NOMO-1 (cell line): ENCODE data around the gene TIPIN.
"Not testable (repeated sequence)": the region's sequence is repeated elsewhere in the genome, so short reads cannot be mapped to it uniquely, and the experiment has no call there.

ENCODE experiments used
- DNase-seq, 2 experiments: peaks; one replicate each; lab custom pipeline; 2025; ENCODE audit not compliant: unreplicated experiment in 2 of 2; lab: John Stamatoyannopoulos, UW

Gene TIPIN

GRCh38 chr15:66304425-66304824 is 52.1 kb downstream of the TIPIN start:
- DNase-seq: not testable (repeated sequence)

DNA sequence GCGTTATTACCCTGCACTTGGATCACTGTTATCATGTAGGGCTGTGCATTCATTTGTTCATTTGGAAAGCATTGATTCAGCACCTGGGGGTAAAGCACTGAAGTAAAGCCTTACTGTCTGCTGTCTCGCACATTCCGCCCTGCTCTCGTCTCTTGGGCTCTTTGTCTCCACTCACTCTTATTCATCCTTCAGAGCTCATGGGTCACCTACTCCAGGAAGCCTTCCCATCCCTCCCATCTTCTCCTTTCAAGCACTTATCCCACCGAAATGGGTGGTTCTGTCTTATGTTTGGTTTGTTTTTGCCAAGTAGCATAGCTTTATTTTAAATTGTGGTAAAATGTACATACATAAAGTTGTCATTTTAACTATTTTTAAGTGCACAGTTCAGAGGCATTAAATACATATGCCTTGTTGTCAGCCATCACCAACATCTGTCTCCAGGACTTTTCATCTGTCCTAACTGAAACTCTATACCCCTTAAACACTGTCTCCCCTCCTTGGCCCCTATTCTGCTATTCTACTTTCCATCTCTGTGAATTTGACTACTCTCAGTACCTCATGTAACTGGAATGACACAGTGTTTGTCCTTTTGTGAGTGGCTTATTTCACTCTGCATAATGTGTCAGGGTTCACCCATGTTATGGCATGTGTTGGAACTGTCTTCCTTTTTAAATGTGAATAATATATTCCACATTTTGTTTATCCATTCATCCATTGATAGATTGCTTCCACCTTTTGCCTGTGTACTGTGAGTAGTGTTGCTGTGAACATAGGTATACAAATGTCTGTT is 53.8 kb downstream of the TIPIN start:
- no peak for DNase-seq

DNA sequence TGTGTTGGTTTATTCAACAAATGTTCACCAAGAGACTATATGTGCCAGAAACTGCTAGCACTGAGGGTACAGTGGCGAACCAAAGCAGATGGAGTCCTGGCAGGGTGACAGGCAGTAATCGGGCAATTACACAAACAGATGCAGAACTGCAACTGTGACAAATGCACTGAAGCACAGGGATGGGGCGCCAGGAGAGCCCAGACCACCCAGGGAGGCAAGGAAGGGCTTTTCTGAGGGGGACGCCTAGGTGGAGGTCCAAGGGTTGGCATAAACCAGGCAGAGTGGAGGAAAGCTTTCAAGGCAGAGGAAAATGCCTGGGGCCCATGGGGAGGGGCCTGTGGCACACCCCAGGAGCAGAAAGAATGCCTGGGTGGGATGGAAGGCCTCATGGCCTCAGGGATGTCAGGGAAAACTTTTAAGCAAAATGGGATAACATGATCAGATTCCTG is 57.7 kb downstream of the TIPIN start:
- no peak for DNase-seq

- no peak for DNase-seq
Measured at GRCh38 chr15:66296186-66296585, 60.3 kb downstream of the TIPIN start.

DNA sequence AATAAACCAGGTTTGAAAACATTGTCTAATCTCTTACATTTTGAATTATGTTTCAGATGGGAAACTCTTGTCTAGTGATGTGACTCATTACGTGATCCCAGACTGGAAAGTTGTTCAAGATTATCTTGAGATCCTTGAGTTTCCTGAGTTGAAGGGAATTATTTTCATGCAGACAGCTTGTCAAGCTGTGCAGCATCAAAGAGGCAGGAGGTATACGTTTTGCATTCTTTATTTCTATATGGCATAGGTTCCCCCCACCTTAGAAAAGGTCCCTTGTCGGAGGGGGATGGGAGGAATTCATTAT is 61.6 kb downstream of the TIPIN start:
- no peak for DNase-seq

DNA sequence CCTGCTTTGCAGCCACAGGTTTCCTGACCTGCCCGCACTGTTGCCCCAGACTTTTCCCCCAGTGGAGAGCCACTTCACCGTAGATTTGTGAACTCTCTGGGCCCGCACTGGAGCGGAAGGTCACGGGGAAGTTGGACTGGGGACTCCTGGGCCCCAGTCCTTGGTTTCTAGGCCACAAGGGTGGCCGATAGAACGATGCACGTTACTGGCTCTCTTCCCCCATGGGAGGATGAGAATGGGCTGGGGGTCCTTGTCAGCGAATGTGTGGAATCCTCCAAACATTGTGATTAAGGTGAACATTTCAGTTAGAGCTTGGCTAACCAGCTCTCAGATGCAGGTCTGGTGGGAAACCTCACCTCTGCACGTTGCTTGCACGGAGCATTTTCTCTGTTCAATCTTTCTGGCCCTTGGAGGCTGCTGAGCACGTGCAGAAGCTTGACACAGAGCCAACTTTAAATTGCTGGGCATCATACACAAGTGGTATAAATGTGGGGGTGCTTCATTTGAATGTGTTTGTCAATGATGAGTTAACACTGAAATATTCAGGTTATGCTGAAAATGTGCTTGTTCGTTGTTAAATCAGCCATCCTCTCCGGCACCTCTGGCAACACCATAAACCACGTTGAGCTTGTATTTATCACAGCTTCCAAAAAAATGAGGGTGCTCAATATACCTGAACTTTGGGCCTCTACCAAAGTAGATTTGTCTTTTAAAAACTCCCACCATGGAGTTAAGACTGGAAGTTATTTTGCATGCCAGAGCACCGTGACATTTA is 62.1 kb downstream of the TIPIN start:
- peak; percentile 29 to 53 for DNase-seq

DNA sequence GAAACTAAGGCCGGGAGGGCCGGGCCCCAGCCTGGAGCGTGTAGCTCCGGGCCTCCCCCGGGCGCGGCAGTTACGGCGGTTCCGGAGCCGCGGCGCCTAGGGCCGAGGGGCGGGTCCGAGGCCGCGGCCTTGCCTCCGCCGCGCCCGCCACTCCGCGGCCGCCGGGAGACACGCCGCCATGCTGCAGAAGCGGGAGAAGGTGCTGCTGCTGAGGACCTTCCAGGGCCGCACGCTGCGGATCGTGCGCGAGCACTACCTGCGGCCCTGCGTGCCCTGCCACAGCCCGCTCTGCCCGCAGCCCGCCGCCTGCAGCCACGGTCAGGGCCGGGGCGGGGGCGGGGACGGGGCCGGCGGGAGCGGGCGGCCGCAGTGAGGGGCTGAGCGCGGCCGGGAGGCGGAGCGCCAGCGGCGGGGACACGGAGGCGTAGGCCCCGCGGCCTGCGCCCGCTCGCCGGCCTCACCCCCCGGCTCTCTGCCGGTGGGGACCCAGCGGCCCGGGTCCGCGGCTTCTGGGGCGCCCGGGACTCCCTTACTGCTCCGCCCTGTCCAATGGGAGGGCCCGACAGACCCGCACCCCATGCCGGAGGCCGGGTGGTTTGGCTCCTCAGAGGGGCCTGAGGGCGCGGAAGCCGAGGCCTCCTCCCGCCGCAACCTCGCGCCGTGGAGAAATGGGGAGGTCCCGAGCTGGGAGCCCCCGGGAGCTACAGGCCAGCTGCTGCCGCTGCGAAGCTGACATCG is 62.9 kb downstream of the TIPIN start, which contains the start of gene DIS3L:
Gene DIS3L (plus strand): TSS at position 150 of the 738 bp plus-strand sequence. CDS start 29 bp downstream, at position 179.
- DNase-seq: peak; percentile 65 to 77

- DNase-seq: peak in 1 of 2 experiments; percentile 20
Measured at GRCh38 chr15:66292571-66293418, 63.7 kb downstream of the TIPIN start.

DNA sequence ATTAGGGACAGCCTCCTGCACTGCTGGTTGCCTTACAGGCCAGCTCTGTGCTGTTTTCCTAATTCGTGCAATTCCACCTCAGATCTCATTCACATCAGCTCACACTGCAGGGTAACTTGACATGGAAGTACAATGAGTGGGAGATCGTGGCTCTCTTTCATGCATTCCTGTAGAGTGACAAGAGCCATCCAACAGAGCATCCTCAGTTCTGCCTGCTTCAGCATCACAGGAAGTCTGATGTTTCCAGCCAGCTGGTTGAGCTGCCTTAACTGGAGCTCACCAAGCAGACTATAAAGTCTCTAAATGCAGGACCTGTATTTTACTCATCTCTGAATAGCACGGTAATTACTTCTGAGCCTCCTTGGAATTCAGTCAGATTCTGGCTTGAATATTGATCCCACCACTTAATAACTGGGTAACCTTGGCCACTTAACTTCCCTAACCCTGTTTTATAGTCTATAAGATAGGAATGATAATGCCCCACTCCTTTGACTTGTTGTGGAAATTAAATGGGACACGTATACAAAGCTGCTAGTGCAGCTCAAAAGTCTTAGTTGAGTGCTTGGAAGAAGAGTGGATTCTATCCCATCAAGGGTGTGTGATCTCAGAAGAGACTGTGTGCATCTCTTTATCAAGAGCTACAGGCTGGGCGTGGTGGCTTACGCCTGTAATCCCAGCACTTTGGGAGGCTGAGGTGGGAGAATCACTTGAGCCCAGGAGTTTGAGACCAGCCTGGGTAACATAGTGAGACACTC is 64.5 kb downstream of the TIPIN start:
- DNase-seq: no peak

DNA sequence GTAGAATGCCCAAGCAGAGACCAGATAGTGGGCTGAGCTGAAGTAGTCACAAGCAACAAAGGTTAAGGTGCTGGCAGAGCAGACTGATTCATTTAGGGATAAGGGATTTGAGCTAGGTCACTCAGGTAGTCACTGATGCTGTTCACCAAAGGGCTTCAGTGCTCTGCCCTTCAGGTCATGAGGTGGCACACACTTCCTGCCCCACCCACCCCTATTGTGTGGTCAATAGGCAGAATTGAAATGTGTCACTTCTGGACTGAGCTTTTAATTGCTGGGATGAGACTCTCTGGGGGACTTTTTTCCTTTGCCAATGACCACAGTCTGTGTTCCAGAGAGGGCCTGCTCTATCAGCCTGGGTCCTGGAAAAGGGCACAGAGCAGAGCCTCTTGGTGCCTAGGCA is 66.0 kb downstream of the TIPIN start:
- DNase-seq: no peak

DNA sequence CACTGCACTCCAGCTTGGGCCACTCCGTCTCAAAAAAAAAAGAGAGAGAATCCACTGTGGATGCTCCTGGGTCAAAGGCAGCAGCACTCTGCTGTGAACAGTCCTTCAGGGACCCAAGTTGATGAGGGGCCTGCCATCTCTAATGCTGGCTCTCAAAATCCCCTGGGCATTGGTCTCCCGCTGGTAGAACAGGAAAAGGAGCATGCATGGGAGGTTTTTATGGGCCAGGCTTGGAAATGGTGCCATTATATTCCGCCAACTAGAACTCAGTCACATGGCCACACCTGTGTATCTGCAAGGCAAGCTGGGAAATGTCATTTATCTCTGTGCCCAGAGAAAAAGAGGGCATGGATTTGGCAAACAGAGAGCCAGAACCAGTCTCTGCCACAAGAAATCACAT is 66.5 kb downstream of the TIPIN start:
- no peak for DNase-seq

GRCh38 chr15:66288551-66289185 is 67.8 kb downstream of the TIPIN start:
- DNase-seq: no peak

GRCh38 chr15:66288093-66288492 is 68.4 kb downstream of the TIPIN start:
- DNase-seq: no peak

GRCh38 chr15:66287461-66288057 is 68.9 kb downstream of the TIPIN start:
- peak; percentile 13 to 56 for DNase-seq
